Hematopoietic multipotent progenitor cell (in vitro differentiated cells): ENCODE data around the gene ASIC3. TPM values are rescaled to one million over a fixed set of nuclear protein-coding genes. Genes with fewer than 3 reads are reported as not detected.
"Not testable (repeated sequence)": the region's sequence is repeated elsewhere in the genome, so short reads cannot be mapped to it uniquely, and the experiment has no call there.

Experiments used
- DNase-seq, 3 donors: peaks; one replicate each; pipeline ENCODE4 v3.0.0-alpha.2; 2011 to 2015; ENCODE audit warnings: low read depth in 2 of 3, low spot score in 2 of 3
- total RNA-seq: library from RNA; depleted of rRNA; stranded (reverse); fragments of >200 nt; gene quantifications from one replicate; pipeline ENCODE4 v1.2.3, GENCODE V29; 2012

Gene ASIC3
- 0.54 TPM for total RNA-seq

DNA sequence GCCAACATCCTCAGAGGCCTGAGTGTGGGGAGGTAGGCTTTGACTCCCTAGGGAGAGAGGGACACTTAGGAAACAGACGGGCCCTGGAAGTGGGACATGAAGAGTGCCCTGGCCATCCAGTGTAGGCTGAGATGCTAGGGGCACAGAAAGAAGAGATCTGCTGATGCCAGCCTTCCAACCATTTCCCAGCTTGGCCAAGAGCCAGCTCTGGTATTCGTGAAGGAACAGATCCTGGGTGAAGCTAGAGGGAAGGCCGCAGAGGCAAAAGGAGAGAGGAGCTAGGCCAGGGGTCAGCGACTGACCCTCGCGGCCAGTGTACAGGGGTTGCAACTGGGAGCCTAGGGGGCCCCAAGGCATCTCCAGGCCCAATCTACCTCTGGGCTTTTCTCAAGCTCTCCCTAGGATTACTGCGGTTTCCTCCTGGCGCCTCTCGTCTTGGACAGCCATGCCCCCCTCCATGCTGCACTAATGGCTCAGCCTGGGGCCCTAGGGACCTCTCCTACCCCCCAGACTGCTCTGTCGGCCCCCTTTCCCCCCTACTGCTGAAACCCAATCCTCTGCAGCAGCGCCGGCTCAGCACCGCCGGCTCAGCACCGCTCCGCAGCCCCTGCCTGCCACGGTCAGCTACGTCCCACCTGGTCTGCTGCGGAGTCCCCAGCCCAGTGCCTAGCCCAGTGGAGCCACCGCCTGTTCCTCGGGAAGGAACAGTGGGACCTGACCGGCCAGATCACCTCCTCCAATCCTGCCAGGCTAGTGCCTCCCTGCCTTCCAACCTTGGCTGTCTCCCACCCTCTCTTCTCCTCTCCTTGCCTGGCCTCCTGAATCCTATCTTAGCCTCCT lies at the start of gene ASIC3:
ASIC3 (plus strand) TSS at position 556 of the 840 bp plus-strand sequence. CDS start 355 bp downstream, outside the sequence.
- DNase-seq, result no peak

DNA sequence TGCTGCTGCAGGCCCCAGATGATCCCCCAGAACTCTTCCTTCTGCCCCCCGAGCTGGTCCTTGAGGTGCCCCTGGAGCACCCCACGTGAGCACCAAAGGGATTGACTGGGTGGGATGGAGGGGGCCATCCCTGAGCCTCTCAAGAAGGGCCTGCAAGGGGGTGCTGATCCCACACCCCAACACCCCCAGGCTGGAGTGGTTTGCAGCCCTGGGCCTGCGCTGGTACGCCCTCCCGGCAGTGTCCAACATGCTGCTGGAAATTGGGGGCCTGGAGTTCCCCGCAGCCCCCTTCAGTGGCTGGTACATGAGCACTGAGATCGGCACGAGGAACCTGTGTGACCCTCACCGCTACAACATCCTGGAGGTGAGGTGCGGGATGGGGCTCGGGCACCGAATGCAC lies 49.3 kb upstream of the ASIC3 start:
- no peak for DNase-seq

DNA sequence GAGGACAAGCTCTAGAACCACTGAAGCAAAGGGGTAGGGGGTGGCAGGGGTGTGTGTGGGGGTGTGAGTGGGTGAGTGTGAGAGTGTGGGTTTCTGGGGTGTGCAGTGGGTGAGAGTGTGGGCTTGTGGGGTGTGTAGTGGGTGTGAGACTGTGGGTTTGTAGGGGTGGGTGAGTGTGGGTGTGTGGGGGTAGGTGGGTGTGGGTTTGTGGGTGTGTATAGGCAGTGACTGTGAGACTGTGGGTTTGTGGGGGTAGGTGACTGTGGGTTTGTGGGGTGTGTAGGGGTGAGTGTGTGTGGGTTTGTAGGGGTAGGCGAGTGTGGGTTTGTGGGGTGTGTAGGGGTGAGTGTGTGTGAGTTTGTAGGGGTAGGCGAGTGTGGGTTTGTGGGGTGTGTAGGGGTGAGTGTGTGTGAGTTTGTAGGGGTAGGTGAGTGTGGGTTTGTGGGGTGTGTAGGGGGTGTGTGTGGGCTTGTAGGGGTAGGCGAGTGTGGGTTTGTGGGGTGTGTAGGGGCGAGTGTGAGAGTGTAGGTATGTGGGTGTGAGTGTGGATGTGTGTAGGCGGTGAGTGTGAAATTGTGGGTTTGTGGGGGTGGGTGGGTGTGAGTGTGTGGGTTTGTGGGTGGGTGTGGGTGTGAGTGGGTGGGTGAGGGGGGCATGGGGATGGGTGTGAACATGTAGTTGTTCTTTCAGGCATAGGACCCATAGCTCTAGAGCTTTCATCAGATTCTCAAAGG lies 48.7 kb upstream of the ASIC3 start:
- DNase-seq, result no peak

DNA sequence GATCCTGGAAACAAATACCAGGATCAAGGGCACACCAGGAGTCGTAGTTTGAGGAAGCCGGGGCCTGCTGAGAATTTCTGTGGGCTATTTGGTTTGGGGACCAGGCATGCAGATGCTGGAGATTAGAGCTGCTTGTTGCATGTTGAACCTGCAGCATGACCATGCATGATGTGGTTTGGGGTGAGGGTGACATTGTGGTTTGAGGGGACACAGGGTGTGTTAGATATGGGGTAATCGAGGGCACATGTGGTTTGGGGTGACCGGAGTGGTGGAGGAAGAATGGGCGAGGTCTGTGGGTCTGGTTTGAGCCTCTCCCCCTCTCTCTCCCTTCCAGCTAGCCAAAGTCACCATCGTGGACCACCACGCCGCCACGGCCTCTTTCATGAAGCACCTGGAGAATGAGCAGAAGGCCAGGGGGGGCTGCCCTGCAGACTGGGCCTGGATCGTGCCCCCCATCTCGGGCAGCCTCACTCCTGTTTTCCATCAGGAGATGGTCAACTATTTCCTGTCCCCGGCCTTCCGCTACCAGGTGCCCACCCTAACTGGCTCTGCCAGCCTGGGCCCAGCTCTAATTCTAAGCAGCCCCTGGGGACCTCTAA lies 47.3 kb upstream of the ASIC3 start:
- peak in 1 of 3 donors; percentile 57 for DNase-seq

DNA sequence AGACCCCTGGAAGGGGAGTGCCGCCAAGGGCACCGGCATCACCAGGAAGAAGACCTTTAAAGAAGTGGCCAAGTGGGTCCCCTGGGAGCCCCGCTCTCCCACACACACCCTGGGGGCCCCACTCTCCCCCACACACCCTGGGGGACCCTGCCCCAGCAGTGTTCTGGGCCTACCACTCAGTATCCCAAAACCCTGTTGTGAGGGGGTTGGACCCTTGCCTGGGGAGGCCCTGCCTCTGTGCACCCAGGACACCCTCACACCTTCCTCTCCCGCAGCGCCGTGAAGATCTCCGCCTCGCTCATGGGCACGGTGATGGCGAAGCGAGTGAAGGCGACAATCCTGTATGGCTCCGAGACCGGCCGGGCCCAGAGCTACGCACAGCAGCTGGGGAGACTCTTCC lies 46.8 kb upstream of the ASIC3 start:
- DNase-seq, result no peak

DNA sequence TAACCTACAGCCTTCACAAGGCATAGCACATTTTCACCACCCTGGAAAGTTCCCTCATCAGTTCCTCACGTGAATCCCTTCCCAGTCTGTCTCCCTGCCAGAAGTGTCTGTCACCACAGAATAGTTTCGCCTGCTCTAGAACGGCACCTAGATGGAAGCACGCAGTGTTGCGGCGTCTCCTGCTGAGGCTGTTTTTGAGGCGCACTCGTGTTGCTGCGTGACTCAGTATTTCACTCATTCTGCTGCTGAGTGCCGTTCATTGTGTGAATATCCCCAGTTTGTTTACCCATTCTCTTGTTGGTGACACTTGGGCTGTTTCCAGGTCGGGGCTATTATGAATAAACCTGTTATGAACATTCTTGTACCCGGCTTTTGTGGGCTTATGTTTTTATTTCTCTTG lies 44.8 kb upstream of the ASIC3 start:
- DNase-seq, result no peak

DNA sequence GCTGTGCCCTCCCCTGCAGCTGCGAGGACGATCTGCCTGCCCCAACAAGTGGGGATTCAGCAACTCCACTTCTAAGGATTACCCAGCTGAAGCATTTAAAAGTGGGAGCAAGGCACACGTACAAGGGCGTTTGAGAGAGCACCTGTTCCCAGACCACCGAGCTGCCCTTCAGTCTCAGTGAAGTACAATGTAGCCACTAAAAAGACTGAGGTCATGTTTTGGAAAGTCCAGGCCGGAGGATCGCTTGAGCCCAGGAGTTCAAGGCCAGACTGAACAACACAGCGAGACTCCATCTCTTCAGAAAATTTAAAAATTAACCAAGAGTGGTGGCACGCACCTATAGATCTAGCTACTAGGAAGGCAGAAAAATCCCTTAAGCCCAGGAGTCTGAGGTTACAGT lies 42.8 kb upstream of the ASIC3 start:
- DNase-seq, result no peak

DNA sequence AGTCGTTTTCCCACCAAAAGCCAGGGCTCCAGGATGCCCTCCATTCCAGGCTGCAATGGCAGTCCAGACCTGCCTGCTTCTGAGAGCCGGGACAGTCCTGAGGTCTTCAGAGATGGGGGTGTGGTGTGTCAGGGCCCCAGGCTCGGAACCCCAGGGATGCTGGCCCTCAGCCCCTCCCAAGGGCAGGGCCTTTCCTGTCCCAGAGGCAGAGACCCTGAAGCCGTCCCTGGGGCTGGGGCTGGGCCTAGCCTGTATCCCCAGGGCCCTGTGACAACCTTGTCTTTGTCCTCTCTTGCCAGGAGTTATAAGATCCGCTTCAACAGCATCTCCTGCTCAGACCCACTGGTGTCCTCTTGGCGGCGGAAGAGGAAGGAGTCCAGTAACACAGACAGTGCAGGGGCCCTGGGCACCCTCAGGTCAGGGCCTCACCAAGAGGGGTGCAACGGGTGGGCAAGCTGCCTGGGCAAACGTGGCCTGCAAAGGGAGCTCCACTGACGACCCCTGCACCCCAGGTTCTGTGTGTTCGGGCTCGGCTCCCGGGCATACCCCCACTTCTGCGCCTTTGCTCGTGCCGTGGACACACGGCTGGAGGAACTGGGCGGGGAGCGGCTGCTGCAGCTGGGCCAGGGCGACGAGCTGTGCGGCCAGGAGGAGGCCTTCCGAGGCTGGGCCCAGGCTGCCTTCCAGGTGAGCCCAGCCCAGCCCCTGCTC lies 41.6 kb upstream of the ASIC3 start:
- DNase-seq, result no peak

DNA sequence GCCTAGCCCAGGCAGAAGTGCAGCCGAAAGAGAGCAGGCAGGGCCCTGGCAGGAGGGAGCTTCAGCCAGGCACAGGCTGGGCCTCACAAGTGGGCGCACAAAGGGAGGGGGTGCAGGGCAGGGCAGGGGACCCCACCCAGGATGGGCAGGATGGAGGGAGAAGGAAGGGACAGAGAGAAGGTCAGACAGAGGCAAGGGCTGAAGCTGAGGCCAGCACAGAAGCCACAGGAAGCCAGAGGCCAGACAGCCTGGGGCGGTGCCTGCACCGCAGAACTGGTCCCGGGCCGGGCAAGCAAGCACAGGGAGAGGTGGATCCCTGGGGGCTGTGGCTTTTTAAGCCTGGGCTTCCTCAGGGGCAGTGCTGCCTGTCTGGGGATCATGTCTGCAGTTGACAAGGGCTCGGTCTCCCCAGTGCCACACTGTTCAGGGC lies 40.8 kb upstream of the ASIC3 start:
- DNase-seq, result no peak

DNA sequence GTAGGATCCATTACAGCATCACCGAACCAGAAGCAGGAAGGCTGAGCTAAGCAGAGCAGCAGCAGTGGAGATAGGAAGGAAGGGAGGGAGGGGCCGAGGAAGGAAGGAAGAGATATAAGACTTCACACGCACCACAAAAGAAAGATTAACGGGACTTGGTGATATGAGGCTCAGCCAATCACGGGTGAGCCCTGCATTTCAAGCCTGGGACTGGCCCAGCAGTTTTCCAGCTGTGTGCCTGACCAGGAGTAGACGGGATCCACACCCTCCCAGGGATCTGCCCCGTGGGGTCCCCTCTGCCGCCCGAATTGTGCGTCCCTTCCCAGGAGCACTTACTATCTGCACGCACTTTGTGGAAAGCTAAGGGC lies 40.2 kb upstream of the ASIC3 start:
- no peak for DNase-seq

DNA sequence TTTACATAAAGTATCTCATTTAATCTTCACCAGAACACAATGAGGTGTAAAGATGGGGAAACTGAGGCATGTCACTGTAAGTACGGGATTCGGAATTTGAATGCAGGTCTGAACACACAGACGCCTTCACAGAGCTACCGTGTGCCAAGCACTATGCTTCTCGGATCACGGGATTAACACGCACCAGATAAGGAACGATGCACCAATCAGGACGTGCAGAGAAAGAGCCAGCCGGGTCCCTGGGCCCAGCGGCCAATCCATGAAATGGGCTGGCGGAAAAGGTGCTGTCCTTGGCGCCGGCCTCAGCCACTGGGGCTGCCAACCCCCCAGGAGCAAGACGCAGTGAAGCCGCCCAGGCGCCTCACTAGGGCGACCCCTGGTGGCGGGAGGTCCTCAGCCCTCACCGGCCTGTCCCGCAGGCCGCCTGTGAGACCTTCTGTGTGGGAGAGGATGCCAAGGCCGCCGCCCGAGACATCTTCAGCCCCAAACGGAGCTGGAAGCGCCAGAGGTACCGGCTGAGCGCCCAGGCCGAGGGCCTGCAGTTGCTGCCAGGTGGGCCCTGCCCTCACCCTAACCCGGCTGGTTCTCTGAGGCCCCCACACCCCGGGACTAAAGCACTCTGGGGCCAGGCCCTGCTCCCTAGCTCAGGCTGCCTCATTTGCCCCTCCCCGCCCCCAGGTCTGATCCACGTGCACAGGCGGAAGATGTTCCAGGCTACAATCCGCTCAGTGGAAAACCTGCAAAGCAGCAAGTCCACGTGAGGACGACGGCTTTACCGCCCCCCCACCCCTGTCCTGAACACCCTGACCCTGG lies 39.6 kb upstream of the ASIC3 start:
- DNase-seq, result peak in 1 of 3 donors; percentile 62

DNA sequence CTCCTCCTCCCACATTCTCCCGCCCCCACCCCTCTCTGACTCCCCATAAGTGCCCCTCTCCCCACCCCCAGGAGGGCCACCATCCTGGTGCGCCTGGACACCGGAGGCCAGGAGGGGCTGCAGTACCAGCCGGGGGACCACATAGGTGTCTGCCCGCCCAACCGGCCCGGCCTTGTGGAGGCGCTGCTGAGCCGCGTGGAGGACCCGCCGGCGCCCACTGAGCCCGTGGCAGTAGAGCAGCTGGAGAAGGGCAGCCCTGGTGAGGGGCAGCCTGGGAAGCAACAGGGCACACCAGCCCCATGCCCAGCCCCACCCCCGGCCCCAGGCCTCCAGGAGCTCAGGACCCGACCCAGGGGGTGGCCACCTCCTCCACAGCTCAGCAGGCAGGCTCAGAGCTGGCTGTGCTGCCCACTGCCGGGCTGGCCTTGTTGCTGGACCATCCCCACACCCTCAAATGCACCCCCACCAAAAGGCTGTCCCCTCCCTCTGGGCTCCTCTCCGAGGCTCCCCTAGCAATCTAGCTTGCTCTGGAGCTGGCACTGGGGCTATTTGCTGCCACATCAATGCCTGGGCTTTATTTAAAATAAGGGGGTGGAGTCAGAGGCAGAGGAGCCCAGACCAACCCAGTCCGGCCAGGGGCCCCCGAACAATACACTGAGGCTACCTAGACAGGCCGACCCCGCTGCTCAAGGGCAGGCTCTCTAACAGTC lies 38.8 kb upstream of the ASIC3 start:
- DNase-seq, result no peak

DNA sequence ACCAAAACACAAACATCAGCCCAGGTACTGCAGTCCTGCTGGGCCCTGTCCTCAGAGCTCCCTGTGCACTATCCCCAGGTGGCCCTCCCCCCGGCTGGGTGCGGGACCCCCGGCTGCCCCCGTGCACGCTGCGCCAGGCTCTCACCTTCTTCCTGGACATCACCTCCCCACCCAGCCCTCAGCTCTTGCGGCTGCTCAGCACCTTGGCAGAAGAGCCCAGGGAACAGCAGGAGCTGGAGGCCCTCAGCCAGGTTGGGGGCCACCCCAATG lies 38.4 kb upstream of the ASIC3 start:
- DNase-seq, result no peak

DNA sequence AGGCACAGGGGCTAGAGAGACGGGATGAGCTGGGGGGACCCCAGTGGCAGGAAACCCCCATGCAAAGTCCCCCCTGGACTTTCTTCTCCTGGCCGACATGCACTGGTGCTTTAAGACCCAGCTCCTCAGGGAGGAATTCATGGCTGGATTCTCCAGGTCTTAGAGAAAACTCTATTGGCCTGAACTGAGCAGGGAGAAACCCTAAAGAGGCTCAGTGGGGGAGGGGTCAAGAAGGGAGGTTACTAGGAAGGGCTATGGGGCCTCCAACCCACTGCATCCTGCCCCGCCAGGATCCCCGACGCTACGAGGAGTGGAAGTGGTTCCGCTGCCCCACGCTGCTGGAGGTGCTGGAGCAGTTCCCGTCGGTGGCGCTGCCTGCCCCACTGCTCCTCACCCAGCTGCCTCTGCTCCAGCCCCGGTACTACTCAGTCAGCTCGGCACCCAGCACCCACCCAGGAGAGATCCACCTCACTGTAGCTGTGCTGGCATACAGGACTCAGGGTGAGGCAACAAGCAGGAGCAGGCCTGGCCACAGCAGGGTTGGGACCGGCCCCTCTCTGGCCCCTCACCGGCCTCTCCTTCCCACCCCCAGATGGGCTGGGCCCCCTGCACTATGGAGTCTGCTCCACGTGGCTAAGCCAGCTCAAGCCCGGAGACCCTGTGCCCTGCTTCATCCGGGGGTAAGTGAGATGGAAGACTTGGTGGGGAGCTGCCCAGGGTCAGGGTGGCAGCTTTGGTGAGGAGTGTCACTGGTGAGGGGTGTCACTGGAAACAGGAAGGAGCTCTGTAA lies 37.8 kb upstream of the ASIC3 start:
- peak in 1 of 3 donors; percentile 23 for DNase-seq

DNA sequence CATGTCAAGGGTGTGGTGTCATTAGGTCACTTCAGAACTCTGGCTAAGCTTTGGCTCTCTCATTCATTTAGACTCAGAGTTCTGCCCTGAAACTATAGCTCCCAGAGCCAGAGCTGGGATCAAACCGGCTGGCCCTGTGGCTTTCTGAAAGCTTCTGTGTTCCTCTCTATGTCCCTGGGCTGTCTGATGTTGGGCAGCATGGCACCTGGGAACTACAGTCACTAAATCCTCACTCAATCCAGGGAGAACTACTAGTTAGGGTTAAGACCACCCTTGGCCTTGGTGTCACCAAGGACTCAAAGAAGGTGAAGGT lies 37.3 kb upstream of the ASIC3 start:
- DNase-seq, result no peak

DNA sequence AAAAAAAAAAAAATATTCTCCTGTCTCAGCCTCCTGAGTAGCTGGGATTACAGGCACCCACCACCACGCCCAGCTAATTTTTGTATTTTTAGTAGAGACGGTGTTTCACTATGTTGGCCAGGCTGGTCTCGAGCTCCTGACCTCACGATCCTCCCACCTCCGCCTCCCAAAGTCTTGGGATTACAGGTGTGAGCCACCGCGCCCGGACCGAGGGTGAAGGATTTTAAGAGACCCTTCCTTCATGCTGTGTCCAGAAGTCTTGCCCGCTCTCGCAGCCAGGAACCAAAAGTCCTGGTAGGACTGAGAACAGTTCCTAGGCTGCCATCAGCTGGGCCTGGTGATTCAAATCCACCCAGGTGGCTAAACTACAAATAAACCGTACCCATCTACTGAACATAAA lies 36.7 kb upstream of the ASIC3 start:
- not testable (repeated sequence) for DNase-seq

DNA sequence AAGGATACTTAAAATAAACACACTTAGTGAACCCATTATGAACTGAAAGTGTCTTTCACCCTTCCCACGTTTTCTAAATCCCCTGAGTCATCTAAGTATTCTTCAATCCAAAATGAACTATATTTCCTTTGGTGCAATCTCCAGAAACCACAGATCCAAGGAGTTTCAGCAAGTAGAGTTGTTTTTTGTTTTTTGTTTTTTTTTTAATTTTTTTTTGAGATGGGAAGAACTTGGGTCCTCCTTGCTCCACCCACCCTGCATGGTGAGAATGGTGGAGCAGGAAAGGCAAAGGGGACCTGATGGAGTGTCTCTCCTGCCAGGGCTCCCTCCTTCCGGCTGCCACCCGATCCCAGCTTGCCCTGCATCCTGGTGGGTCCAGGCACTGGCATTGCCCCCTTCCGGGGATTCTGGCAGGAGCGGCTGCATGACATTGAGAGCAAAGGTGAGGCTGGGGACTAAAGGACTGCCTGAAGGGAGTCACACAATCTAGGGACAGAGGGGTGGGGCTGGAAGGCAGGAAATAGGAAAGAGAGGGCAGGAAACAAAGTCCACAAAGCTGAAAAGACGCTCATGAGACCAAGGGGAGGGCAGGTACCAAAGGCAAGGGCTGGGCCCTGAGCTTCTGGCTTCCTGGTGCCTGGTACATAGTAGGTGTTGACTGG lies 36.2 kb upstream of the ASIC3 start:
- no peak for DNase-seq

DNA sequence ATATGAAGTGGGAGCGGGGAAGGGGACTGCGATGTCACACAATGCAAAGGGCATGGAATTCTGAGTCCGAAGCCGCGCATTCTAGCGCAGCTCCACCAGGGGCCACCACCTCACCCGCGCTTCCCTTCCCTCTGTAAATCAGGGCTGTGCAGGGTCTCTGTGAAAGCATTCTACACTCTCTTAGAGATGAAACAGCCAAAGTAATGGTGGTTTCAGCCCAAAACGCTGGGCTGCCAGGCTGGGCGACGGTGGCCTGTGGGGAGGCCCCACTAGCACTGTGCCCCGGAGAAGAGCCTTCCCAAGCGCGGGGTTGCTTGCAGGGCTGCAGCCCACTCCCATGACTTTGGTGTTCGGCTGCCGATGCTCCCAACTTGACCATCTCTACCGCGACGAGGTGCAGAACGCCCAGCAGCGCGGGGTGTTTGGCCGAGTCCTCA lies 35.4 kb upstream of the ASIC3 start:
- DNase-seq, result peak in 1 of 3 donors; percentile 61

DNA sequence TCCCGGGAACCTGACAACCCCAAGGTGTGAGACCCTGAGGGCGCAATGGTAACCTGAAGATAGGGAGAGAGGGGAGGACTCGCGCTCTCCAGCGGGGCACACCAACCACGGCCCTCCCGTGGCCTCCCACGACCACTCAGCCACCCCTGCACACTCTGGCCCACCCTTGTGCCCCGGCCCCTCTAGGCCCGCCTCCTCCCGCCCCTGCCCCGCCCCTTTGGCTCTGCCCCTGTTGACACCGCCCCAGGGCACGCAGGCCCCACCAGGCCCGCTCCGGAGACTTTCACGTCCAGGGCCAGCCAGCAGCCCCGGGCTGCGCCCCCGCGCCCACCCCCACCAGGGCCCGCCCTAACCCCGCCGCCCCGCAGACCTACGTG lies 35.0 kb upstream of the ASIC3 start:
- DNase-seq, result no peak
